Measurements from ENCODE around the gene RHOG.

The RHOG gene

DNA sequence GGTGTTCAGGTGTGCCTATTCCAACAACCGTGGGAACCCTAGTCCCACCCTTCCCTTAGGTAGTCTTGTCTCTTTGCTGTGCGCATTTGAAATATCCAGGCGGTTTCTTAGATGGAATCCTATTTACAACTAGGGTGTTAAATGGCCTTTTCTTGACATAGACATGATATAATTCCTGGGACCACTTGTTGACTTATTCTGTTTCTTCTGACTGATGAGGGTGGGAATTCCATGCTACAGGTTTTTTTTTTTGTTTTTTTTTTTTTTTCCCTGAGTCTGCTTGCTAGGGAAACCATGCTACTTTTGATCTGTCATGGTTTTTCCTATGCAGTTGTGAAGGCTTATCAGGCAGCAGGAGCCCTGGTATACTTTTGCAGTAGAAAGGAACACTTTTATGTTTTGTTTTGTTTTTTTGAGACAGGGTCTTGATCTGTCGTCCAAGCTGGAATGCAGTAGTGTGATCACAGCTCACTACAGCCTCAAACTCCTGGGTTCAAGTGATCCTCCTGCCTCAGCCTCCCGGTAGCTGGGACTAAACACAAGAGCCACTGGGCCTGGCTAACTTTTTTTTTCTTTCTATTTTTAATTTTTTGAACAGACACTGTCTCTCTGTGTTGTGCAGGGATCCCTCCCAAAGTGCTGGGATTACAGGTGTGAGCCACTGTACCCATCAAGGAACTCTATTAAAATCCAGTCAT lies 16.2 kb upstream of the RHOG start:
- FAIRE-seq (peak; percentile 38), DNase-seq (ENCODE audit: insufficient read length) (no peak)
- TF ChIP-seq POLR2AphosphoS5 (IDR thresholded peaks at IDR 0.05; ENCODE audit: low read depth, low read length) (no peak), POLR2A (IDR thresholded peaks at IDR 0.05; ENCODE audit: low read depth, low read length) (no peak), TAF1 (IDR thresholded peaks at IDR 0.05; ENCODE audit: borderline replicate concordance, low read depth, low read length) (no peak)

DNA sequence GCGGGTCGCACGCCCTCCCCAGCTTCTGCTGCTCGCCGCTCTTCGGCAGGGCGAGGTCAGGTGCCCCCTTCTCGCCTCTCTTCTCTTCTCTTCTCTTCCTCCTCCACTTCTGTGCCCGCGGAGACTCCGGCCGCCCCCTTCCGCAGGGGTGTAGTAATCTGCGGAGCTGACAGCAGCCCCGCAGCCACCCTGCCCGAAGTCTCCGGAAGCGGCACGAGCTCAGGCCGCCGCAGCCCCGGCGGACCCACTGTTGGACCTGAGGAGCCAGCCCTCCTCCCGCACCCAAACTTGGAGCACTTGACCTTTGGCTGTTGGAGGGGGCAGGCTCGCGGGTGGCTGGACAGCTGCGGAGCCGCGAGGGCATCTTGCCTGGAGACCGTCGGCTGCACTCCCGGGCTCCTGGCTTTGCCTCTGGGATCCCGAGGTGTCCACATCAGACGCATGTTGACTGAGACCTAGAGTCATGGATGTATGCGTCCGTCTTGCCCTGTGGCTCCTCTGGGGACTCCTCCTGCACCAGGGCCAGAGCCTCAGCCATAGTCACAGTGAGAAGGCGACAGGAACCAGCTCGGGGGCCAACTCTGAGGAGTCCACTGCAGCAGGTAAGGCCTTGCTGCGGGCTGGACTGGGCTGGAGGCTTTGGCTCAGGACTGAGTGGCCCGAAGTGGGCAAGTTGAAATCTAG lies 15.2 kb upstream of the RHOG start:
- DNase-seq (ENCODE audit: insufficient read length) (no peak), FAIRE-seq (peak; percentile 74)
- TF ChIP-seq POLR2A (IDR thresholded peaks at IDR 0.05; ENCODE audit: low read depth, low read length): no peak

DNA sequence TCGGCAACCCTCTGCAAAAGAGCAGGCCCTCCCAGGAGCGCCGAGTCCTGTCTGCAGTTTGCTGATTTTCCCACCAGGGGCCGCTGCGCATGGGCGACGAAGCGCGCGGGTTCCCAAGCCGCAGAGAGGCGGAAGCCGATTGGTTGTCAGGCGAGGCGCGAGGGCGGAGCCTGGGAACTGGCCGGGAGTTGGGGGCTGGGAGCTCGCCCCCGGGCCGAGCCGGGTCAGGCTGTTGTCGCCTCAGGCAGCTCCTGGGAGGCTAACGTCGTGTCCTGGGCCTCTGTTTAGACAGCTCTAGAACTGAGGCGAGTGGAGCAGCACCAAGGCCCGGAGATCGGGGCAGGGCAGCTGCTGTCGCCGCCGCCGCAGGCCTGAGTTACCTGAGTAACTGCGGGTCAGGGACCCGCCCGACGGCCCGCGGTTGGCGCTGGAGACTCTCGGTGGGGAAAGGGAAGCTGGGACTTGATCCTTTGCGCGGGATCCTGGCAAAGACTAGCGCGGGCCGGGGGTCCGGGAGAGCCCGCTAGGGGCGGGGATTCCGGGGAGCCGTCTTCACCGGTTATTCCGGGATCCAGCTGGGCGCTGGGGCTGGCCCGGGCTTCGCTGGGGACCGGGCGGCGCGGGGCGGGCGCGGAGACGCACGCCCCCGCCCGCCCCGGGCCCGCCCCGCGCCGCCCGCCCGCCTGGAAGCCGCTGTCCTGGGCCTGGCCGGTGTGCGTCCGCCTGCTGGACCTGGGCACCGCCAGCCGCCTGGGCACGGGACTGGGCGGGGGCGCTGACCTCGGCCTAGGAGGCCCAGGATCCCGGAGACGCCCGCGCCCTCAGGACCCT lies 14.4 kb upstream of the RHOG start, which contains the start of gene STIM1:
Gene STIM1 (plus strand): TSS at position 688 of the 831 bp plus-strand sequence. CDS start 607 bp downstream, outside the sequence.
- FAIRE-seq: peak; percentile 99
- TF ChIP-seq POLR2AphosphoS5 (IDR thresholded peaks at IDR 0.05; ENCODE audit: low read depth, low read length) (no peak), POLR2A (IDR thresholded peaks at IDR 0.05; ENCODE audit: low read depth, low read length) (no peak), TAF1 (IDR thresholded peaks at IDR 0.05; ENCODE audit: borderline replicate concordance, low read depth, low read length) (no peak)
- DNase-seq (ENCODE audit: insufficient read length): peak; percentile 82

DNA sequence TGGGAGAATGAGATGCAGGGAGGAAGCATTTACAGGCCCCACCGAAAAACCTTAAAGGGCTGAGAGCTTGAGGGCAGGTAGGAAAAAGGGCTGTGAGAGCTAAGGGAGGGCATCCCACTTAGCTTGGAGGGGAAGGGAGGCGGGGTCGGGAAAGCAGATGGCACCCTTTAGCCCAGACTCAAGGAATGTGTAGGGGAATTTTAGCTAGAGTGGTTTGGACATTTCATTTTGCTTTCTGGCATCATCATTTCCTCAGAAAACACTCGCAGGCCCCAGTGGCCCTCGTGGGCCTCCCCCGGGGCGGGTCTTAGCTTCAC lies 13.9 kb upstream of the RHOG start:
- FAIRE-seq: no peak
- TF ChIP-seq POLR2A (IDR thresholded peaks at IDR 0.05; ENCODE audit: low read depth, low read length) (no peak; the same call in 1 of the 2 replicates), TAF1 (IDR thresholded peaks at IDR 0.05; ENCODE audit: borderline replicate concordance, low read depth, low read length) (no peak), POLR2AphosphoS5 (IDR thresholded peaks at IDR 0.05; ENCODE audit: low read depth, low read length) (no peak)
- DNase-seq (ENCODE audit: insufficient read length): no peak

DNA sequence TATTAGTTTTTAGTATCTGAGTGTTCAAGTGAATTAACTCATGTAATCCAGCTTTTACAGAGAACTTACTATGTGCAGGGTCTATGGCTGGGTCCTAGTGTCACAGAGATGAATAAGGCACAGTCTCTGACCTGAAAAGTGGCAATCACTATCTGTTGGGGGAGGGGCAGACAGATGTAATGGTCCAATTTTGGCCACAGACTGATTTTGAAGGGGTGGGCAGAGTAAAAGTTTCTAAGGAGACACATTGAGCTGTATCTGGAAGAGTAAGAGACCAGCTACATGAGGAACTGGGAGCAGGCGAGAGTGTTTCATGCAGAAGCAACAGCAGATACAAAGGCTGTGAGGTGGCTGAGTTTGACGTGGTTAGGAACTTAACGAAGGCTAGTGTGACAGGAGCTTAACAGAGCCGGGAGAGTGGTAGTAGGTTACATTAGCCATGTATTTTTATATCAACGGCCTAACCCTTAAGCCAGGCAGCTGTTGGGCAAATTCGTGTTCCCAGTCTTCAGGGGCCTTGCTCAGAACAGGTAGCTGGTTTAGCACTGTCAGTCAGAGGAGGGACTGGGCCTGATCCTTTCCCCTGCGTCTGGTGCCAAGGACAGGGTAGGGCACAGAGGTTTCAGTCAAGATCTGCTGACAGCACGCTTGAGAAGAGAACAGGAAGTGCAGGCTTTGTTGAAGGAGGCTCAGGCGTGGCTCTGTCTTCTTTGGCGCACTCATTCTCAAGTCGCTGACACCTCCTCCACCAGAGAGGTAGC lies 13.3 kb upstream of the RHOG start:
- peak; percentile 82 for TF ChIP-seq TAF1 (IDR thresholded peaks at IDR 0.05; ENCODE audit: borderline replicate concordance, low read depth, low read length)
- peak; percentile 68; the same call in 1 of the 2 replicates for TF ChIP-seq POLR2AphosphoS5 (IDR thresholded peaks at IDR 0.05; ENCODE audit: low read depth, low read length)
- peak; percentile 74 for TF ChIP-seq POLR2A (IDR thresholded peaks at IDR 0.05; ENCODE audit: low read depth, low read length)
- no peak for DNase-seq (ENCODE audit: insufficient read length)
- FAIRE-seq: no peak

DNA sequence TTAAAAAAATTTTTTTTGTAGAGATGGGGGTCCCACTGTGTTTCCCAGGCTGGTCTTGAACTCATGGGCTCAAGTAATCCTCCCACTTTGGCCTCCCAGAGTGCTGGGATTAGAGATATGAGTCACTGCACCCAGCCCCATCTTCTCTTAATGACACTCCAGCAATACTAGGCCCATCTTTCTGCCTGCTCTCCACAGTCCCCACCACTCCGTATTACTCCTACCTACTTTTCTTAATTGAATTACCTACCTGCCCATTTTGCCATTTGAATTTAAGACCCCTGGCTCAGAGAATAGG lies 12.7 kb upstream of the RHOG start:
- FAIRE-seq (no peak), DNase-seq (ENCODE audit: insufficient read length) (no peak)
- TF ChIP-seq TAF1 (IDR thresholded peaks at IDR 0.05; ENCODE audit: borderline replicate concordance, low read depth, low read length) (no peak), POLR2AphosphoS5 (IDR thresholded peaks at IDR 0.05; ENCODE audit: low read depth, low read length) (no peak), POLR2A (IDR thresholded peaks at IDR 0.05; ENCODE audit: low read depth, low read length) (no peak)

DNA sequence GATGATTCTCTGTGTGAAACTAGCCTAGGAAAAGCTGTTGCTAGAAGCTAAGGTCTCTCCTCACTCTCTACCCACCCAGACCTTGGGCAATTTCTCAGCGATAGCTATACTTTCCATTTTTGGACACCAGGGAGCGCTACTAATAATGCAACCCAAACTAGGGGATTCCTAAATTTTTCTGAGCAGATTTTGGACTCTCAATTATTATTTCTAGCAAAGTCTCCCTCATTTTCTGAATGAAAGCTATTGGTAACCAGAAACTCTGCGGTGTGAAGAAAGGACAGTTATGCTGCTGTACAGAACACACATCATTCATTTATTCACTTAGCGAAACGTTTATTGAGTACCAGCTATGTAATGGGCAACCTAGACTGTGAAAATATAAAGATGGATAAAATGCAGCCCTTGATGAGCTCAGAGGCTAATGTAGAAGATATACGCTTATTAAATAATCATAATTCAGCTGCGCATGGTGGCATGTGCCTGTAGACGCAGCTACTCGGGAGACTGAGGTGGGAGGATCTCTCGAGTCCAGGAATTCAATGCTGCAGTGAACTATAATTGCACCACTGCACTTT lies 8.6 kb upstream of the RHOG start:
- peak; percentile 79 for FAIRE-seq
- no peak for DNase-seq (ENCODE audit: insufficient read length)
- TF ChIP-seq TAF1 (IDR thresholded peaks at IDR 0.05; ENCODE audit: borderline replicate concordance, low read depth, low read length): no peak
- no peak for TF ChIP-seq POLR2AphosphoS5 (IDR thresholded peaks at IDR 0.05; ENCODE audit: low read depth, low read length)
- no peak for TF ChIP-seq POLR2A (IDR thresholded peaks at IDR 0.05; ENCODE audit: low read depth, low read length)

DNA sequence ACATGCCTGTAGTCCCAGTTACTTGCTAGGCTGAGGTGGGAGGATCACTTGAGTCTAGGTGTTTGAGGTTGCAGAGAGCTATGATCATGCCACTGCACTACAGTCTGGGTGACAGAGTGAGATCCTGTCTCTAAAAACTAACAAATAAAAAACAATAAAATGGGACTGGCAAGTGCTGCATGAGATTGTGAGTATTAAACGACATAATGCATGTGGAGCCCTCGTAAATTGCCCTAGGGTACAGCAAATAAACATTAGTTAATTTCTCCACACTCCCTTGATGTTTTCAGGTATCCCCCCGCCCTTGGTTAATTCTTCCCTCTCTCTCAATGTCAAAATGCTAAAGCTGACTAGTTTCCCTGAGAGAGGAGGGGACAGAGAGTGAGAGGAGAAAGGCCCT lies 4.9 kb upstream of the RHOG start:
- DNase-seq (ENCODE audit: insufficient read length): no peak
- TF ChIP-seq POLR2AphosphoS5 (IDR thresholded peaks at IDR 0.05; ENCODE audit: low read depth, low read length) (no peak), POLR2A (IDR thresholded peaks at IDR 0.05; ENCODE audit: low read depth, low read length) (no peak), TAF1 (IDR thresholded peaks at IDR 0.05; ENCODE audit: borderline replicate concordance, low read depth, low read length) (no peak)
- no peak for FAIRE-seq

DNA sequence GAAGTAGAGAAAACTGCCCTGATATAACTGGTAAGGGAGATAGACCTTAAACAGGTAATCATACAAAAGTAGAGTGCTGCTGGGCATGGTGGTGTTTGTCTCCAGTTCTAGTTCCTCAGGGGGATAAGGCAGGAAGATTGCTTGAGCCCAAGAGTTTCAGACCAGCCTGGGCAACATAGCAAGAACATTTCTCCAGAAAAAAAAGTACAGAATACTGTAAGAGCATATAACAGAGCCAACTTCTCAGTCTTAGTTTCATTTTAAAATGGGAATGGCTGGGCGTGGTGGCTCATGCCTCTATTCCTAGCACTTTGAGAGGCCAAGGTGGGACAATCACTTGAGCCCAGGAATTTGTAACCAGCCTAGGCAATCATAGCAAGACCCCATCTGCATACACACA lies 4.5 kb upstream of the RHOG start:
- DNase-seq (ENCODE audit: insufficient read length) (no peak), FAIRE-seq (no peak)
- TF ChIP-seq POLR2A (IDR thresholded peaks at IDR 0.05; ENCODE audit: low read depth, low read length) (no peak), POLR2AphosphoS5 (IDR thresholded peaks at IDR 0.05; ENCODE audit: low read depth, low read length) (no peak), TAF1 (IDR thresholded peaks at IDR 0.05; ENCODE audit: borderline replicate concordance, low read depth, low read length) (no peak)

DNA sequence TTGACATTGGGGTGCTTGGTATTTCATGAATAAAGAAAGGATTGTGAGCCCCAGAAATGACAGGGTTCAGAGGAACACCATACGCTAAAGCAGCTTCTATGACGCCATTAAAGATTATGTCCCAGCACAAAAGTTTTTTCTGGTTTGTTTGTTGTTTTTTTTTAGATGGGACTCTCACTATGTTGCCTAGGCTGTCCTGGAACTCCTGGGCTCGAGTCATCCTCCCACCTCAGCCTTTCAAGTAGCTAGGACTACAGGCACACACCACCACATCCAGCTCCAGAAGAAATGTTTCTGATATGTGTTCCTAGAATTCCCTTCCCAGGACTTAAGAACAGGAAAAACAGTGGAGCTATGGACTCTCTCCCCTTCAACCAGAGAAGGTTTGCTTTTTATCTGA lies 2.6 kb upstream of the RHOG start:
- TF ChIP-seq POLR2A (IDR thresholded peaks at IDR 0.05; ENCODE audit: low read depth, low read length): no peak
- TF ChIP-seq POLR2AphosphoS5 (IDR thresholded peaks at IDR 0.05; ENCODE audit: low read depth, low read length): no peak
- TF ChIP-seq TAF1 (IDR thresholded peaks at IDR 0.05; ENCODE audit: borderline replicate concordance, low read depth, low read length): no peak
- DNase-seq (ENCODE audit: insufficient read length) (no peak), FAIRE-seq (no peak)
